ENCODE results near the gene DIPK2B. TPM values are rescaled to one million over a fixed set of nuclear protein-coding genes. Genes with fewer than 3 reads are reported as not detected.

DIPK2B gene
- total RNA-seq, 1 experiment from 2014 or later, result not detected

DNA sequence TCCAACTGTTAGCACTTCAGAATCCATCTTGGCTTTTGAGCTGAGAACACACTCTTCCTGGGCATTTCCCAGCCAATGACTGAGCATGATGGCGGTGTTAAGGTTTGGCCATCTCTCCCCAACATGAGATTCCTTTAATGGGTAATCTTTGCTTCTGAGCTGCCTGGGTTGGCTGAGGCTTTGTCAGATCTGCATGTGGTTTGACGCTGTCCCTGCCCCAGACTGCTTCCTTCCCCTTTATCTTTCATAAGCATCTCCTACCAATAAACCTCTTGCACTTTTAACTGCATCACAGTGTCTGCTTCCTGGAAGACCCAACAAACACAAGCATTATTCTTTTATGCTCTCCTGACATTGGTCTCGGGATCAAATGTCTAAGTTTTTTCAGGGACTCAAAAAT, 31.5 kb upstream of the DIPK2B start:
- intact Hi-C loops (cut with micrococcal nuclease; ENCODE audit: unreplicated experiment), result no loop called here
- H3K36me3 Mint-ChIP-seq (ENCODE audit: insufficient read depth, unreplicated experiment), result no peaks in the 10 kb centered on the region
- peaks cover 3% of the 10 kb centered on the region for H3K9me3 Mint-ChIP-seq (ENCODE audit: low read depth, unreplicated experiment)
- BruUV-seq (replicated peaks), result no TSS peak
- H3K27me3 Mint-ChIP-seq (ENCODE audit: unreplicated experiment), result peaks cover 41% of the 10 kb centered on the region
- CTCF ChIA-PET, result no interaction called here
- no peaks in the 10 kb centered on the region for H3K4me1 Mint-ChIP-seq (ENCODE audit: low read depth, unreplicated experiment)
- no peak overlapping the region for H3K4me3 Mint-ChIP-seq (ENCODE audit: low read depth, unreplicated experiment)
- H3K27ac Mint-ChIP-seq (ENCODE audit: unreplicated experiment), result no peak overlapping the region
- TF ChIP-seq, protein P1, sequence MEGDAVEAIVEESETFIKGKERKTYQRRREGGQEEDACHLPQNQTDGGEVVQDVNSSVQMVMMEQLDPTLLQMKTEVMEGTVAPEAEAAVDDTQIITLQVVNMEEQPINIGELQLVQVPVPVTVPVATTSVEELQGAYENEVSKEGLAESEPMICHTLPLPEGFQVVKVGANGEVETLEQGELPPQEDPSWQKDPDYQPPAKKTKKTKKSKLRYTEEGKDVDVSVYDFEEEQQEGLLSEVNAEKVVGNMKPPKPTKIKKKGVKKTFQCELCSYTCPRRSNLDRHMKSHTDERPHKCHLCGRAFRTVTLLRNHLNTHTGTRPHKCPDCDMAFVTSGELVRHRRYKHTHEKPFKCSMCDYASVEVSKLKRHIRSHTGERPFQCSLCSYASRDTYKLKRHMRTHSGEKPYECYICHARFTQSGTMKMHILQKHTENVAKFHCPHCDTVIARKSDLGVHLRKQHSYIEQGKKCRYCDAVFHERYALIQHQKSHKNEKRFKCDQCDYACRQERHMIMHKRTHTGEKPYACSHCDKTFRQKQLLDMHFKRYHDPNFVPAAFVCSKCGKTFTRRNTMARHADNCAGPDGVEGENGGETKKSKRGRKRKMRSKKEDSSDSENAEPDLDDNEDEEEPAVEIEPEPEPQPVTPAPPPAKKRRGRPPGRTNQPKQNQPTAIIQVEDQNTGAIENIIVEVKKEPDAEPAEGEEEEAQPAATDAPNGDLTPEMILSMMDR (IDR thresholded peaks at IDR 0.05; ENCODE audit: unreplicated experiment), result no peak
- DNase-seq, result no peak

DNA sequence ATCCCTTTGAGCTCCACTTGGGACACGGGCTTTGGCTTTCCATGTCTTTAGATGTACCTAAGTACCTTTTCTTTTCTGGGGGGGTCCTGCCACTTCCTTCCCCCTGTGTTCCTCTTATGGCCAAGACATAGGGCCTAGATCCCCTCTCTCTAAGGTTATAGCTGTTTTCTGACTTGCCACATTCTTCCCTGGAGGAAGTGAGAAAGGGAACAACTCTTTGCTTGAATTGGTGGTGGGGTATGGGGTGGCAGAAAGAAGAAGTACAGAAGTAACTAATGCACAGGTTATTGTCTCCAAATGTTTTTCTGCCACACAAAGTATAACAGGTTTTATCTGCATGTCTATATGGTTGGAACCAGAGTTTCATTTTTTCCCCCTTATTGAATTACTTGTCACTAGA, 29.7 kb upstream of the DIPK2B start:
- BruUV-seq (replicated peaks), result no TSS peak
- TF ChIP-seq, protein P1 (IDR thresholded peaks at IDR 0.05; ENCODE audit: unreplicated experiment), result no peak
- H3K4me3 Mint-ChIP-seq (ENCODE audit: low read depth, unreplicated experiment), result no peak overlapping the region
- peaks cover 41% of the 10 kb centered on the region for H3K27me3 Mint-ChIP-seq (ENCODE audit: unreplicated experiment)
- no peaks in the 10 kb centered on the region for H3K36me3 Mint-ChIP-seq (ENCODE audit: insufficient read depth, unreplicated experiment)
- H3K4me1 Mint-ChIP-seq (ENCODE audit: low read depth, unreplicated experiment), result no peaks in the 10 kb centered on the region
- no peak for DNase-seq
- intact Hi-C loops (cut with micrococcal nuclease; ENCODE audit: unreplicated experiment), result no loop called here
- CTCF ChIA-PET, result no interaction called here
- no peak overlapping the region for H3K27ac Mint-ChIP-seq (ENCODE audit: unreplicated experiment)
- peaks cover 3% of the 10 kb centered on the region for H3K9me3 Mint-ChIP-seq (ENCODE audit: low read depth, unreplicated experiment)

DNA sequence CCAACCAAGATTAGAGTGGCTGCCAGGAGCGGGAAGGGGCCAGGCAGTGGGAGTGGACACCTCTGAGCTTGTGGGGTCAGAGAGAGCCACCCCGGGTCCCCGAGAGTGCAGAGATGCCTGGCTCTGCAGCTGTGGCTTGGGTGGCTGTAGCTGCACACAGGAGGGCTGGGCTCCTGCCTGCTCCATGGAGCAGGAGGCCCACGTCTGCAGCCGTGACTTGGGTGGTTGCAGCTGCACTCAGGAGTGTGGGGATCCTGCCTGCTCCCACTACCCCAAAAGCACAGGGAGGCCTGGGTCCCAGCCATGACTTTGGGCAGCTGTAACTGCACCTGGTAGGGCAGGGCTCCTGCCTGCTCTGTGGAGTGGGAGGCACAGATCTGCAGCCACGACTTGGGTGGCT, 28.7 kb upstream of the DIPK2B start:
- Mint-ChIP-seq H3K27me3 (ENCODE audit: unreplicated experiment) (peaks cover 40% of the 10 kb centered on the region), H3K36me3 (ENCODE audit: insufficient read depth, unreplicated experiment) (no peaks in the 10 kb centered on the region), H3K4me1 (ENCODE audit: low read depth, unreplicated experiment) (no peaks in the 10 kb centered on the region), H3K9me3 (ENCODE audit: low read depth, unreplicated experiment) (peaks cover 3% of the 10 kb centered on the region), H3K27ac (ENCODE audit: unreplicated experiment) (no peak overlapping the region), H3K4me3 (ENCODE audit: low read depth, unreplicated experiment) (no peak overlapping the region)
- CTCF ChIA-PET, result no interaction called here
- intact Hi-C loops (cut with micrococcal nuclease; ENCODE audit: unreplicated experiment), result no loop called here
- DNase-seq, result no peak
- BruUV-seq (replicated peaks), result no TSS peak
- TF ChIP-seq, protein P1 (IDR thresholded peaks at IDR 0.05; ENCODE audit: unreplicated experiment), result no peak

DNA sequence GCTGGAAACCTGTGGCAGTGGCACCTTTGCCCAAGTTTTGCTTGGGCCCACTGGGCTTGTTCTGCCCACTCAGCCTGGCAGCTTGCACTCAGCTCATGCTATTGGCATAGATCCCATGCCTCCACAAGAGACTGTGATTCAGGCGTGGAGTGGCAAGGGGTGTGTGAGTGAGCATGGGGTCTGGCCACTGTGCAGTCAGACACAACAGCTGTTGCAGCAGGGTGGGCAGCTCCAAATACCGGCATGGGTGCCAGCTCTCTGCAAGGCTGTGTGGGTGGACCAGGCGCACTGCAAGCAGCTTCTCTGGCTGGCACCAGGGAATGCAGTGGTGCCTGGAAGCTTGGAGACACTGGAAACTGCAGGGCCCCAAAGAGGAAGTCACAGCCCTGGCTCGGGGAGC, 27.4 kb upstream of the DIPK2B start:
- no peak for DNase-seq
- H3K9me3 Mint-ChIP-seq (ENCODE audit: low read depth, unreplicated experiment), result no peaks in the 10 kb centered on the region
- CTCF ChIA-PET, result interaction anchor here (0.6 kb wide), 1 partner anchor 1156 kb away, joined by 4 read pairs; no protein-coding TSS in a partner anchor
- TF ChIP-seq, protein P1 (IDR thresholded peaks at IDR 0.05; ENCODE audit: unreplicated experiment), result no peak
- H3K4me3 Mint-ChIP-seq (ENCODE audit: low read depth, unreplicated experiment), result no peak overlapping the region
- BruUV-seq (replicated peaks), result no TSS peak
- H3K27ac Mint-ChIP-seq (ENCODE audit: unreplicated experiment), result no peak overlapping the region
- intact Hi-C loops (cut with micrococcal nuclease; ENCODE audit: unreplicated experiment), result no loop called here
- peaks cover 27% of the 10 kb centered on the region for H3K27me3 Mint-ChIP-seq (ENCODE audit: unreplicated experiment)
- no peaks in the 10 kb centered on the region for H3K36me3 Mint-ChIP-seq (ENCODE audit: insufficient read depth, unreplicated experiment)
- H3K4me1 Mint-ChIP-seq (ENCODE audit: low read depth, unreplicated experiment), result no peaks in the 10 kb centered on the region
